Stimulated activated CD4-positive, alpha-beta T cell treated with anti-CD3 and anti-CD28 coated beads, Interleukin-15, amount 100 ng/mL, for 48 hours (primary cell): ENCODE measurements around the gene NFASC.

Source experiments
- DNase-seq, 2 donors: peaks; one replicate each; pipeline ENCODE4 v3.0.0-alpha.2; 2020; ENCODE audit warnings: low read depth in 2 of 2

Gene NFASC

GRCh38 chr1:204983136-204983535 is 112.5 kb downstream of the NFASC start:
- no peak for DNase-seq

- no peak for DNase-seq
These were observed 113.2 kb downstream of the NFASC start for GRCh38 chr1:204983881-204984280.

- no peak for DNase-seq
These were observed 113.8 kb downstream of the NFASC start for GRCh38 chr1:204984499-204984898.

GRCh38 chr1:204986181-204986580 is 115.5 kb downstream of the NFASC start:
- DNase-seq: no peak

- DNase-seq: no peak
These were observed 117.0 kb downstream of the NFASC start for GRCh38 chr1:204987689-204988088.

- no peak for DNase-seq
These were observed 117.5 kb downstream of the NFASC start for GRCh38 chr1:204988196-204988595.

- DNase-seq: peak; percentile 34 to 57
These were observed 118.8 kb downstream of the NFASC start for GRCh38 chr1:204989266-204990058.

- DNase-seq: no peak
These were observed 119.5 kb downstream of the NFASC start for GRCh38 chr1:204990059-204990664.

- no peak for DNase-seq
These were observed 120.2 kb downstream of the NFASC start for GRCh38 chr1:204990721-204991341.

GRCh38 chr1:204991342-204991844 is 120.7 kb downstream of the NFASC start:
- DNase-seq: no peak

GRCh38 chr1:204992201-204992997 is 121.7 kb downstream of the NFASC start:
- DNase-seq: no peak

GRCh38 chr1:204992998-204993314 is 122.3 kb downstream of the NFASC start:
- no peak for DNase-seq

GRCh38 chr1:204994086-204994862 is 123.6 kb downstream of the NFASC start:
- DNase-seq: no peak

- no peak for DNase-seq
These were observed 126.3 kb downstream of the NFASC start for GRCh38 chr1:204996981-204997380.

- no peak for DNase-seq
These were observed 127.1 kb downstream of the NFASC start for GRCh38 chr1:204997591-204998355.

- no peak for DNase-seq
These were observed 130.5 kb downstream of the NFASC start for GRCh38 chr1:205001162-205001561.

- DNase-seq: no peak
These were observed 132.0 kb downstream of the NFASC start for GRCh38 chr1:205002705-205003104.

GRCh38 chr1:205003358-205004131 is 132.9 kb downstream of the NFASC start:
- no peak for DNase-seq

GRCh38 chr1:205004351-205004750 is 133.7 kb downstream of the NFASC start:
- DNase-seq: no peak

GRCh38 chr1:205008896-205009295 is 138.2 kb downstream of the NFASC start:
- DNase-seq: no peak
